Endothelial cell (in vitro differentiated cells): ENCODE results near the gene LAPTM4A. TPM values are rescaled to one million over a fixed set of nuclear protein-coding genes. Genes with fewer than 3 reads are reported as not detected.

Experiments used
- DNase-seq: peaks from one replicate; pipeline ENCODE4 v3.0.0; 2021; ENCODE audit warnings: low spot score
- H3K27ac Mint-ChIP-seq: one replicate; pipeline ENCODE4 v1.8.0; 2021; ENCODE audit warnings: mixed read lengths, inconsistent platforms; ENCODE audit not compliant: unreplicated experiment
- H3K27me3 Mint-ChIP-seq: one replicate; pipeline ENCODE4 v1.8.0; 2021; ENCODE audit warnings: mild to moderate bottlenecking, moderate library complexity, mixed read lengths, inconsistent platforms; ENCODE audit not compliant: unreplicated experiment
- H3K36me3 Mint-ChIP-seq: one replicate; pipeline ENCODE4 v1.8.0; 2021; ENCODE audit warnings: mild to moderate bottlenecking, low read depth, mixed read lengths, inconsistent platforms; ENCODE audit not compliant: unreplicated experiment
- H3K4me1 Mint-ChIP-seq: one replicate; pipeline ENCODE4 v1.8.0; 2021; ENCODE audit warnings: mild to moderate bottlenecking, mixed read lengths, inconsistent platforms; ENCODE audit not compliant: unreplicated experiment
- H3K4me3 Mint-ChIP-seq: one replicate; pipeline ENCODE4 v1.8.0; 2021; ENCODE audit warnings: mild to moderate bottlenecking, mixed read lengths, inconsistent platforms; ENCODE audit not compliant: unreplicated experiment
- H3K9me3 Mint-ChIP-seq: one replicate; pipeline ENCODE4 v1.8.0; 2021; ENCODE audit warnings: mixed read lengths, inconsistent platforms; ENCODE audit not compliant: unreplicated experiment
- CTCF ChIP-seq: fragments of 200-600 bp; sonication (generic); IDR thresholded peaks from one replicate; pipeline ENCODE4 v1.5.0; 2021; ENCODE audit warnings: antibody characterized with exemption; ENCODE audit not compliant: unreplicated experiment
- total RNA-seq: library from RNA; stranded (reverse); fragmentation: NEBNext Ultra II Directional; extraction: Animal tissue kit (Norgen Biotek cat#: 25700); gene quantifications from one replicate; pipeline ENCODE4 v1.2.1, GENCODE V29; 2021; ENCODE audit not compliant: unreplicated experiment

The LAPTM4A gene
- total RNA-seq, 1 donor from 2014 or later: 264 TPM

DNA sequence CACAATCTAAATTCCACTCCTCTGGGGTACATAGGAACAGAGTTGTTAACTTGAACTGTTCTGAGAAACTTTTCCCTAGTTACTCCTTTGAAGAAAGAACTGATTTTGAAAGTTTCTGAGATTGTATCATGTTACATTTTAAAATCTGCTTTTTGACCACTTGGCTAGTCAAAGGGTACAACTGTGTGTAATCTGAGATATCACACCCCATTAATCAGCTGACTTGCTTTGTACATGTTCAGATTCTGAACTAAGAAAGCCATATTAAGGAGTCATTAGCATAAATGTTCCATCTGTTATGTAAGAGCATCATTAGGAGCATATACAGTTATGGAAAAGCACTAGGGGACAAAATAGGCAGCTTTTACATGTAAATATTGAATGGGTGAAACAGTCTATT lies 57.7 kb downstream of the LAPTM4A start:
- no peak for TF ChIP-seq CTCF

DNA sequence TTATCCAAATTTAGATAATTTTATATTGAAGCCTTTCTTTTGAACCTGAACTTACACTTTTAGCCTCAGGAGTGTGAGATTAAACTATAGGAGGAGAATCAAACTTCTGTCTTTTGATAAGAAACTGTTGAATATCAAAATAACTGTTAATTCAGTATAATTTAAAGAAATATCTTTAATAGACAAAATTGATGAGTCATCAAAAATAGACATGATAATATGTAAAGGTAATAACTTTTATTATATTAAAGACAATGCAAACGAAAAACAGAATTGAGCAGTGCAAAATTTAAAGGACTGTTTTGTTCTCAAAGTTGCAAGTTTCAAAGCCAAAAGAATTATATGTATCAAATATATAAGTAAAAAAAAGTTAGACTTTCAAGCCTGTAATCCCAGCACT lies 59.5 kb downstream of the LAPTM4A start:
- no peak overlapping the region for H3K27ac Mint-ChIP-seq
- no peaks in the 10 kb centered on the region for H3K9me3 Mint-ChIP-seq
- no peaks in the 10 kb centered on the region for H3K27me3 Mint-ChIP-seq
- TF ChIP-seq CTCF: no peak
- no peaks in the 10 kb centered on the region for H3K36me3 Mint-ChIP-seq
- H3K4me3 Mint-ChIP-seq: no peak overlapping the region
- no peak for DNase-seq
- H3K4me1 Mint-ChIP-seq: peaks cover 7% of the 10 kb centered on the region

More for the DNA sequence above, 57.7 kb downstream of the LAPTM4A start:
- H3K4me1 Mint-ChIP-seq: peaks cover 7% of the 10 kb centered on the region
- no peak for DNase-seq
- no peaks in the 10 kb centered on the region for H3K36me3 Mint-ChIP-seq
- H3K4me3 Mint-ChIP-seq: no peak overlapping the region
- no peaks in the 10 kb centered on the region for H3K27me3 Mint-ChIP-seq
- no peaks in the 10 kb centered on the region for H3K9me3 Mint-ChIP-seq
- H3K27ac Mint-ChIP-seq: no peak overlapping the region

DNA sequence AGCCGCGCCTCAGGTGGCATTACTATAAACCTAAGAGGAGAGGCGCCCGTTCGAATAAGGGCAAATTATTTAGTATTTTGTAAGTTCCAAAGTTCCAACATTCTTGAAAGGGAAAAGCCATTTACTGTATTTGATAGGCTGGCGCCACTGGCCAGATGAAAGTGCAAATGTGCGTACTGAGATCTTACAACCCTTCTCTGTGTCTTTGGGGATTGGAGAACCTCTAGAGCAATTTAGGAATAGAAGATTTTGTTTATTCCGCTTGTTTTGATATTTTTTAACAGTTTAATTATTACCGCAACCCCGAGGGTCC lies 61.1 kb downstream of the LAPTM4A start:
- Mint-ChIP-seq H3K4me1 (peaks cover 11% of the 10 kb centered on the region), H3K4me3 (peak overlapping the region; percentile 96), H3K9me3 (no peaks in the 10 kb centered on the region), H3K27me3 (no peaks in the 10 kb centered on the region), H3K27ac (no peak overlapping the region), H3K36me3 (no peaks in the 10 kb centered on the region)
- DNase-seq: no peak
- TF ChIP-seq CTCF: no peak

- Mint-ChIP-seq H3K36me3 (no peaks in the 10 kb centered on the region), H3K4me3 (peak within 1 kb of the TSS; percentile 96), H3K27ac (peak within 1 kb of the TSS; percentile 90), H3K4me1 (peaks cover 11% of the 10 kb centered on the region), H3K9me3 (no peaks in the 10 kb centered on the region), H3K27me3 (no peaks in the 10 kb centered on the region)
- no peak for TF ChIP-seq CTCF
- DNase-seq: peak; percentile 80
Observed at GRCh38 chr2:19989667-19990415, 61.6 kb downstream of the LAPTM4A start, which contains the start of gene WDR35. Gene WDR35 (minus strand): TSS chr2:19990105. CDS start chr2:19990015, 90 bp downstream.

- peak overlapping the region; percentile 90 for H3K27ac Mint-ChIP-seq
- no peak for TF ChIP-seq CTCF
- peak overlapping the region; percentile 96 for H3K4me3 Mint-ChIP-seq
- peaks cover 11% of the 10 kb centered on the region for H3K4me1 Mint-ChIP-seq
- H3K27me3 Mint-ChIP-seq: no peaks in the 10 kb centered on the region
- H3K9me3 Mint-ChIP-seq: no peaks in the 10 kb centered on the region
- no peaks in the 10 kb centered on the region for H3K36me3 Mint-ChIP-seq
- no peak for DNase-seq
Observed at GRCh38 chr2:19989342-19989666, 62.1 kb downstream of the LAPTM4A start.
